ENCODE data around the gene TOMM6. TPM values are rescaled to one million over a fixed set of nuclear protein-coding genes. Genes with fewer than 3 reads are reported as not detected.

Gene TOMM6
- total RNA-seq, 2 experiments from 2014 or later: 131 to 277 TPM

DNA sequence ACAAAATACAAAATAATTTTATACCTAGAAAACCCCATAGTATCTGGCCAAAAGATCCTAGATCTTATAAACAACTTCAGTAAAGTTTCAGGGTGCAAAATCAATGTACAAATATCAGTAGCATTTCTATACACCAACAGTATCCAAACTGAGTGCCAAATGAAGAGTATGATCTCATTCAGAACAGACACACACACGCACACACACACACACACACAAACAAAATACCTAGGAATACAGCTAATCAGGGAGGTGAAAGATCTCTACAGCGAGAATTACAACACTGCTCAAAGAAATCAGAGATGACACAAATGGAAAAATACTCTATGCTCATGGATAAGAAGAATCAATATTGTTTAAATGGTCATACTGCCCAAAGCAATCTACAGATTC lies 49.2 kb downstream of the TOMM6 start:
- Histone ChIP-seq H3K4me3 (ENCODE audit: low read depth, low read length, poor library complexity, severe bottlenecking) (no peak overlapping the region), H3K36me3 (ENCODE audit: insufficient read depth, low read length) (peaks cover 13% of the 10 kb centered on the region; the same call in 1 of the 2 replicates), H3K9me2 (ENCODE audit: insufficient read depth, low read length) (no peaks in the 10 kb centered on the region), H4K20me1 (ENCODE audit: insufficient read depth, low read length) (no peaks in the 10 kb centered on the region), H2AFZ (ENCODE audit: low read length) (no peak overlapping the region), H3K79me2 (ENCODE audit: insufficient read depth, low read depth, low read length) (no peaks in the 10 kb centered on the region), H3K4me1 (ENCODE audit: insufficient read depth, low read length, poor library complexity, severe bottlenecking) (no peaks in the 10 kb centered on the region), H3K27ac (ENCODE audit: low read depth, low read length, poor library complexity, severe bottlenecking) (no peak overlapping the region), H3K9me3 (ENCODE audit: low read length) (no peaks in the 10 kb centered on the region), H3K4me2 (ENCODE audit: low read length) (no peak overlapping the region)
- TF ChIP-seq, protein P1, sequence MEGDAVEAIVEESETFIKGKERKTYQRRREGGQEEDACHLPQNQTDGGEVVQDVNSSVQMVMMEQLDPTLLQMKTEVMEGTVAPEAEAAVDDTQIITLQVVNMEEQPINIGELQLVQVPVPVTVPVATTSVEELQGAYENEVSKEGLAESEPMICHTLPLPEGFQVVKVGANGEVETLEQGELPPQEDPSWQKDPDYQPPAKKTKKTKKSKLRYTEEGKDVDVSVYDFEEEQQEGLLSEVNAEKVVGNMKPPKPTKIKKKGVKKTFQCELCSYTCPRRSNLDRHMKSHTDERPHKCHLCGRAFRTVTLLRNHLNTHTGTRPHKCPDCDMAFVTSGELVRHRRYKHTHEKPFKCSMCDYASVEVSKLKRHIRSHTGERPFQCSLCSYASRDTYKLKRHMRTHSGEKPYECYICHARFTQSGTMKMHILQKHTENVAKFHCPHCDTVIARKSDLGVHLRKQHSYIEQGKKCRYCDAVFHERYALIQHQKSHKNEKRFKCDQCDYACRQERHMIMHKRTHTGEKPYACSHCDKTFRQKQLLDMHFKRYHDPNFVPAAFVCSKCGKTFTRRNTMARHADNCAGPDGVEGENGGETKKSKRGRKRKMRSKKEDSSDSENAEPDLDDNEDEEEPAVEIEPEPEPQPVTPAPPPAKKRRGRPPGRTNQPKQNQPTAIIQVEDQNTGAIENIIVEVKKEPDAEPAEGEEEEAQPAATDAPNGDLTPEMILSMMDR (conservative IDR thresholded peaks at IDR 0.05; ENCODE audit: low read length): no peak
- TF ChIP-seq EZH2phosphoT487 (IDR thresholded peaks at IDR 0.05; ENCODE audit: borderline replicate concordance, low read depth, low read length): no peak
- no peak for DNase-seq (ENCODE audit: low spot score)
- intact Hi-C loops (cut with micrococcal nuclease; ENCODE audit: unreplicated experiment): no loop called here
- POLR2A ChIA-PET: no interaction called here
- BruUV-seq (replicated peaks): no TSS peak
- CTCF ChIA-PET (ENCODE audit: unreplicated experiment): no interaction called here

Small RNA genes lying within 50 kb of the gene (small RNA-seq; reads per million reads assigned to genes)
- not detected for gene AL365205.2
- gene AL365205.3: not detected
- gene RF00393: not detected

Other genes with a start within 250 kb of the TOMM6 start
- gene FOXP4, start 241.3 kb upstream of the TOMM6 start, total RNA-seq (2014; rRNA removed; shearing (Covaris generic)): 5.1 and 6.3 TPM in 2 replicates
- 26.3 and 26.7 TPM in 2 replicates for gene FOXP4, start 241.3 kb upstream of the TOMM6 start, total RNA-seq (2022)
- gene MDFI, start 149.2 kb upstream of the TOMM6 start, total RNA-seq (2014; rRNA removed; shearing (Covaris generic)): not detected in 2 replicates
- gene MDFI, start 149.2 kb upstream of the TOMM6 start, total RNA-seq (2022): not detected in 2 replicates
- gene TFEB, start 52.1 kb upstream of the TOMM6 start, total RNA-seq (2014; rRNA removed; shearing (Covaris generic)): 25.3 and 36.8 TPM in 2 replicates
- 48.6 and 60.0 TPM in 2 replicates for gene TFEB, start 52.1 kb upstream of the TOMM6 start, total RNA-seq (2022)
- gene PGC, start 40.3 kb upstream of the TOMM6 start, total RNA-seq (2014; rRNA removed; shearing (Covaris generic)): not detected in 2 replicates
- not detected in 2 replicates for gene PGC, start 40.3 kb upstream of the TOMM6 start, total RNA-seq (2022)
- gene FRS3, start 7.8 kb upstream of the TOMM6 start, total RNA-seq (2014; rRNA removed; shearing (Covaris generic)): 5.6 and 8.2 TPM in 2 replicates
- gene FRS3, start 7.8 kb upstream of the TOMM6 start, total RNA-seq (2022): 7.9 and 8.7 TPM in 2 replicates
- 0.93 and 1.8 TPM in 2 replicates for gene PRICKLE4, start 6.9 kb upstream of the TOMM6 start, total RNA-seq (2014; rRNA removed; shearing (Covaris generic))
- 1.2 and 2.6 TPM in 2 replicates for gene PRICKLE4, start 6.9 kb upstream of the TOMM6 start, total RNA-seq (2022)
- 7.4 and 9.0 TPM in 2 replicates for gene USP49, start 107.7 kb downstream of the TOMM6 start, total RNA-seq (2014; rRNA removed; shearing (Covaris generic))
- 17.8 and 21.4 TPM in 2 replicates for gene USP49, start 107.7 kb downstream of the TOMM6 start, total RNA-seq (2022)
- gene MED20, start 133.4 kb downstream of the TOMM6 start, total RNA-seq (2014; rRNA removed; shearing (Covaris generic)): 27.7 and 30.7 TPM in 2 replicates
- 33.2 and 35.2 TPM in 2 replicates for gene MED20, start 133.4 kb downstream of the TOMM6 start, total RNA-seq (2022)
- 36.1 and 41.9 TPM in 2 replicates for gene BYSL, start 133.8 kb downstream of the TOMM6 start, total RNA-seq (2014; rRNA removed; shearing (Covaris generic))
- gene BYSL, start 133.8 kb downstream of the TOMM6 start, total RNA-seq (2022): 43.7 and 54.5 TPM in 2 replicates
- gene CCND3, start 154.1 kb downstream of the TOMM6 start, total RNA-seq (2014; rRNA removed; shearing (Covaris generic)): 229 and 319 TPM in 2 replicates
- 244 and 303 TPM in 2 replicates for gene CCND3, start 154.1 kb downstream of the TOMM6 start, total RNA-seq (2022)

Measured in OCI-LY7 (cell line).